Glomerular visceral epithelial cell (primary cell): ENCODE data around the gene CRNN.

Experiments used
- DNase-seq: peaks from one replicate; pipeline ENCODE4 v3.0.0-alpha.2; 2016; ENCODE audit errors: extremely low spot score

The CRNN gene

GRCh38 chr1:152419917-152420316, 5.9 kb upstream of the CRNN start:
- no peak for DNase-seq

GRCh38 chr1:152415454-152416227, 1.6 kb upstream of the CRNN start:
- DNase-seq: no peak

GRCh38 chr1:152412756-152413155, 1.3 kb downstream of the CRNN start:
- DNase-seq: peak; percentile 45

GRCh38 chr1:152411134-152411533, 2.9 kb downstream of the CRNN start:
- no peak for DNase-seq

GRCh38 chr1:152410599-152410998, 3.5 kb downstream of the CRNN start:
- DNase-seq: peak; percentile 91

GRCh38 chr1:152410028-152410427, 4.0 kb downstream of the CRNN start:
- no peak for DNase-seq

GRCh38 chr1:152408664-152409063, 5.4 kb downstream of the CRNN start:
- DNase-seq: no peak

GRCh38 chr1:152398812-152399698, 15.0 kb downstream of the CRNN start:
- DNase-seq: peak; percentile 59

- DNase-seq: no peak
Measured at GRCh38 chr1:152397474-152397873, 16.6 kb downstream of the CRNN start.

- DNase-seq: no peak
Measured at GRCh38 chr1:152394151-152394550, 19.9 kb downstream of the CRNN start.

- peak; percentile 10 for DNase-seq
Measured at GRCh38 chr1:152392909-152393308, 21.2 kb downstream of the CRNN start.

GRCh38 chr1:152388889-152389288, 25.2 kb downstream of the CRNN start:
- DNase-seq: no peak

GRCh38 chr1:152386940-152387339, 27.1 kb downstream of the CRNN start:
- DNase-seq: no peak

- DNase-seq: no peak
Measured at GRCh38 chr1:152380932-152381331, 33.1 kb downstream of the CRNN start.

GRCh38 chr1:152374451-152374850, 39.6 kb downstream of the CRNN start:
- DNase-seq: no peak

- DNase-seq: no peak
Measured at GRCh38 chr1:152372672-152373071, 41.4 kb downstream of the CRNN start.

- DNase-seq: no peak
Measured at GRCh38 chr1:152367436-152367835, 46.6 kb downstream of the CRNN start.

GRCh38 chr1:152359906-152360305, 54.2 kb downstream of the CRNN start, which contains the start of gene FLG2:
Gene FLG2, minus strand, starts transcription at chr1:152360006. Its CDS starts 1,122 bp downstream, at chr1:152358884.
- no peak for DNase-seq
